WTC11 (cell line): ENCODE measurements around the gene NLGN4X. TPM values are rescaled to one million over a fixed set of nuclear protein-coding genes. Genes with fewer than 3 reads are reported as not detected.

Experiments
- ATAC-seq: fragments of 200-7000 bp; cut with Tn5 transposase; 2 replicates; pipeline ENCODE4 v1.10.0; 2021; ENCODE audit warnings: mild to moderate bottlenecking, moderate library complexity
- CTCF ChIA-PET: fragments of 300-600 bp; sonication (Branson Sonifier 250); formaldehyde crosslinking; loops from one replicate; lab custom pipeline; 2021; ENCODE audit warnings: antibody characterized with exemption; lab: Charles Lee
- POLR2A ChIA-PET: fragments of 350-600 bp; sonication (Branson Sonifier 250); formaldehyde crosslinking; loops from one replicate; lab custom pipeline; 2021; ENCODE audit warnings: antibody characterized with exemption; lab: Charles Lee
- DNase-seq: peaks from one replicate; pipeline ENCODE4 v3.0.0; 2021; ENCODE audit warnings: low spot score
- H3K27ac Mint-ChIP-seq: 2 replicates; pipeline ENCODE4 v1.8.0; 2021; ENCODE audit warnings: mixed read lengths
- H3K27me3 Mint-ChIP-seq: 2 replicates; pipeline ENCODE4 v1.8.0; 2021; ENCODE audit warnings: low read depth, mild to moderate bottlenecking, moderate library complexity, mixed read lengths
- H3K36me3 Mint-ChIP-seq: 2 replicates; pipeline ENCODE4 v1.8.0; 2021; ENCODE audit warnings: mixed read lengths
- H3K4me1 Mint-ChIP-seq: 2 replicates; pipeline ENCODE4 v1.8.0; 2022; ENCODE audit warnings: mixed read lengths
- H3K4me3 Mint-ChIP-seq: 2 replicates; pipeline ENCODE4 v1.8.0; 2021; ENCODE audit warnings: mild to moderate bottlenecking, moderate library complexity, mixed read lengths
- H3K9me3 Mint-ChIP-seq: 2 replicates; pipeline ENCODE4 v1.8.0; 2021; ENCODE audit warnings: mixed read lengths
- AR ChIP-seq: fragments of 250-450 bp; sonication (Bioruptor Pico); IDR thresholded peaks from 2 replicates; pipeline ENCODE4 v1.9.0; 2021; ENCODE audit warnings: mild to moderate bottlenecking
- ARID4B ChIP-seq: sonication (generic); formaldehyde crosslinking; IDR thresholded peaks from 2 replicates; pipeline ENCODE4 v1.8.0; 2023; ENCODE audit warnings: missing genetic modification reagents, mild to moderate bottlenecking, borderline replicate concordance
- CBFB ChIP-seq: sonication (generic); formaldehyde crosslinking; IDR thresholded peaks from 2 replicates; pipeline ENCODE4 v1.8.1; 2022; ENCODE audit warnings: mild to moderate bottlenecking, low read depth, missing genetic modification reagents
- GRHL2 ChIP-seq: fragments of 250-450 bp; sonication (Bioruptor Pico); IDR thresholded peaks from 2 replicates; pipeline ENCODE4 v1.8.0; 2022; ENCODE audit warnings: mild to moderate bottlenecking, moderate library complexity; ENCODE audit not compliant: insufficient replicate concordance, severe bottlenecking
- MAX ChIP-seq: sonication (generic); formaldehyde crosslinking; IDR thresholded peaks from 2 replicates; pipeline ENCODE4 v1.8.0; 2022; ENCODE audit warnings: mild to moderate bottlenecking, missing genetic modification reagents
- PRRX2 ChIP-seq: fragments of 250-450 bp; sonication (Bioruptor Pico); IDR thresholded peaks from 2 replicates; pipeline ENCODE4 v1.8.0; 2021; ENCODE audit warnings: mild to moderate bottlenecking
- SMAD4 ChIP-seq: sonication (generic); formaldehyde crosslinking; IDR thresholded peaks from 2 replicates; pipeline ENCODE4 v1.8.0; 2022; ENCODE audit warnings: mild to moderate bottlenecking, missing genetic modification reagents
- SOX15 ChIP-seq: fragments of 250-450 bp; sonication (Bioruptor Pico); IDR thresholded peaks from 2 replicates; pipeline ENCODE4 v1.9.0; 2021; ENCODE audit warnings: mild to moderate bottlenecking
- TCF7 ChIP-seq: sonication (generic); formaldehyde crosslinking; IDR thresholded peaks from 2 replicates; pipeline ENCODE4 v1.8.0; 2022; ENCODE audit warnings: mild to moderate bottlenecking, low read depth, missing genetic modification reagents, moderate library complexity
- TEAD1 ChIP-seq: sonication (generic); formaldehyde crosslinking; IDR thresholded peaks from 2 replicates; pipeline ENCODE4 v1.8.0; 2022; ENCODE audit warnings: mild to moderate bottlenecking, missing genetic modification reagents
- USF2 ChIP-seq: sonication (generic); formaldehyde crosslinking; IDR thresholded peaks from 2 replicates; pipeline ENCODE4 v1.8.1; 2023; ENCODE audit warnings: mild to moderate bottlenecking, missing genetic modification reagents, moderate library complexity
- ZNF281 ChIP-seq: sonication (generic); formaldehyde crosslinking; IDR thresholded peaks from 2 replicates; pipeline ENCODE4 v1.8.0; 2023; ENCODE audit warnings: mild to moderate bottlenecking, missing genetic modification reagents
- ZNF317 ChIP-seq: sonication (generic); formaldehyde crosslinking; IDR thresholded peaks from 2 replicates; pipeline ENCODE4 v1.8.1; 2023; ENCODE audit warnings: low read depth, mild to moderate bottlenecking, moderate library complexity, missing genetic modification reagents, borderline replicate concordance
- ZNF425 ChIP-seq: fragments of 250-450 bp; sonication (Bioruptor Pico); conservative IDR thresholded peaks from 2 replicates; pipeline ENCODE4 v1.9.0; 2021; ENCODE audit warnings: mild to moderate bottlenecking
- ZNF532 ChIP-seq: fragments of 250-450 bp; sonication (Bioruptor Pico); IDR thresholded peaks from 2 replicates; pipeline ENCODE4 v1.9.0; 2021; ENCODE audit warnings: mild to moderate bottlenecking, borderline replicate concordance
- total RNA-seq: library from RNA; stranded (reverse); gene quantifications from 3 replicates; pipeline ENCODE4 v1.2.3, GENCODE V29; 2021

The NLGN4X gene
- total RNA-seq, 1 experiment from 2014 or later, result 53.8 TPM

- no peaks in the 10 kb centered on the region for H3K27me3 Mint-ChIP-seq
- ChIA-PET CTCF (no interaction called here), POLR2A (no interaction called here)
- H3K4me3 Mint-ChIP-seq, result no peak overlapping the region
- peaks cover 4% of the 10 kb centered on the region; the same call in 1 of the 2 replicates for H3K36me3 Mint-ChIP-seq
- H3K9me3 Mint-ChIP-seq, result 0 out of 2 replicates have a peak, but pooled peaks cover 3% of the 10 kb centered on the region
- H3K27ac Mint-ChIP-seq, result no peak overlapping the region
- TF ChIP-seq USF2 (CRISPR knock-in tag) (no peak), TEAD1 (CRISPR knock-in tag) (no peak)
- ATAC-seq, result no peak
- DNase-seq, result no peak
- peaks cover 20% of the 10 kb centered on the region for H3K4me1 Mint-ChIP-seq
Measured at GRCh38 chrX:6052111-6052745, 176.4 kb downstream of the NLGN4X start.

- Mint-ChIP-seq H3K36me3 (no peaks in the 10 kb centered on the region), H3K4me3 (no peak overlapping the region), H3K4me1 (peaks cover 20% of the 10 kb centered on the region), H3K9me3 (0 out of 2 replicates have a peak, but pooled peaks cover 3% of the 10 kb centered on the region), H3K27ac (no peak overlapping the region), H3K27me3 (no peaks in the 10 kb centered on the region)
- TF ChIP-seq ZNF317 (CRISPR knock-in tag) (no peak), MAX (no peak), SOX15 (CRISPR knock-in tag) (no peak), ZNF281 (CRISPR knock-in tag) (no peak), PRRX2 (CRISPR knock-in tag) (no peak), GRHL2 (CRISPR knock-in tag) (no peak), ZNF425 (CRISPR knock-in tag) (no peak), ARID4B (CRISPR knock-in tag) (no peak), AR (CRISPR knock-in tag) (no peak), CBFB (CRISPR knock-in tag) (no peak), ZNF532 (CRISPR knock-in tag) (no peak), TCF7 (CRISPR knock-in tag) (no peak), SMAD4 (CRISPR knock-in tag) (no peak)
- POLR2A ChIA-PET, result no interaction called here
- DNase-seq, result no peak
- no peak for ATAC-seq
- CTCF ChIA-PET, result interaction anchor here (0.5 kb wide), 1 partner anchor 74 kb away, joined by 3 read pairs; no protein-coding TSS in a partner anchor
Measured at GRCh38 chrX:6049132-6049531, 179.5 kb downstream of the NLGN4X start.
